OCI-LY3 (cell line): ENCODE data around the gene C12orf54.
"Not testable (repeated sequence)": the region's sequence is repeated elsewhere in the genome, so short reads cannot be mapped to it uniquely, and the experiment has no call there.

Experiments
- H2AFZ ChIP-seq: fragments of 200-600, 300-600 bp; shearing (Covaris generic); 2 replicates; pipeline ENCODE4 v1.6.0; 2014; ENCODE audit warnings: antibody characterized with exemption, low read depth, low read length
- H3K27ac ChIP-seq: fragments of 200-600, 300-600 bp; sonication (generic); 2 replicates; pipeline ENCODE4 v1.5.1; 2014; ENCODE audit warnings: mild to moderate bottlenecking, low read length, moderate library complexity, mixed read lengths
- H3K27me3 ChIP-seq: fragments of 200-600, 300-600 bp; sonication (generic); 2 replicates; pipeline ENCODE4 v1.6.1; 2014; ENCODE audit warnings: low read depth, low read length, mixed read lengths
- H3K36me3 ChIP-seq: fragments of 200-600, 300-600 bp; sonication (generic); replicated peaks from 2 replicates; pipeline ENCODE3; 2014; ENCODE audit warnings: low read depth, low read length, mixed read lengths
- H3K4me1 ChIP-seq: fragments of 300-600, 200-600 bp; sonication (generic); 2 replicates; pipeline ENCODE4 v1.6.1; 2014; ENCODE audit warnings: low read length, mixed read lengths
- H3K4me2 ChIP-seq: fragments of 200-600, 300-600 bp; sonication (generic); 2 replicates; pipeline ENCODE4 v1.6.1; 2014; ENCODE audit warnings: low read length, mixed read lengths
- H3K4me3 ChIP-seq: fragments of 300-600, 200-600 bp; sonication (generic); 2 replicates; pipeline ENCODE4 v1.5.1; 2014; ENCODE audit warnings: antibody characterized with exemption, mild to moderate bottlenecking, low read length, moderate library complexity
- H3K79me2 ChIP-seq: fragments of 300-600, 200-600 bp; shearing (Covaris generic); 2 replicates; pipeline ENCODE4 v1.6.1; 2014; ENCODE audit warnings: mild to moderate bottlenecking, low read length, mixed read lengths
- H3K9ac ChIP-seq: fragments of 300-600, 200-600 bp; shearing (Covaris generic); 2 replicates; pipeline ENCODE4 v1.6.0; 2014; ENCODE audit warnings: mild to moderate bottlenecking, low read length, moderate library complexity
- H3K9me3 ChIP-seq: fragments of 200-600, 300-600 bp; shearing (Covaris generic); 2 replicates; pipeline ENCODE4 v1.6.1; 2014; ENCODE audit warnings: low read length, mixed read lengths; ENCODE audit not compliant: insufficient read depth
- H4K20me1 ChIP-seq: fragments of 200-600, 300-600 bp; sonication (generic); 2 replicates; pipeline ENCODE4 v1.6.1; 2016; ENCODE audit warnings: low read length, mixed read lengths; ENCODE audit not compliant: insufficient read depth
- CTCF ChIP-seq: fragments of 200-600, 300-600 bp; sonication (generic); IDR thresholded peaks from 2 replicates; pipeline ENCODE4 v1.5.1; 2014; ENCODE audit warnings: antibody characterized with exemption, low read length, low read depth
- EZH2phosphoT487 ChIP-seq: fragments of 200-600 bp; shearing (Covaris generic); IDR thresholded peaks from 2 replicates; pipeline ENCODE4 v1.6.1; 2018; ENCODE audit warnings: antibody characterized with exemption, mixed run types, low read depth

C12orf54 gene

GRCh38 chr12:48473061-48473460 lies 9.2 kb upstream of the C12orf54 start:
- Histone ChIP-seq H3K9me3 (no peaks in the 10 kb centered on the region), H3K4me1 (no peaks in the 10 kb centered on the region), H3K4me3 (no peak overlapping the region), H3K36me3 (no peaks in the 10 kb centered on the region), H3K27ac (no peak overlapping the region), H3K27me3 (no peaks in the 10 kb centered on the region), H4K20me1 (no peaks in the 10 kb centered on the region), H3K9ac (no peak overlapping the region), H3K79me2 (no peaks in the 10 kb centered on the region), H2AFZ (no peak overlapping the region), H3K4me2 (no peak overlapping the region)
- TF ChIP-seq CTCF (no peak), EZH2phosphoT487 (no peak)

DNA sequence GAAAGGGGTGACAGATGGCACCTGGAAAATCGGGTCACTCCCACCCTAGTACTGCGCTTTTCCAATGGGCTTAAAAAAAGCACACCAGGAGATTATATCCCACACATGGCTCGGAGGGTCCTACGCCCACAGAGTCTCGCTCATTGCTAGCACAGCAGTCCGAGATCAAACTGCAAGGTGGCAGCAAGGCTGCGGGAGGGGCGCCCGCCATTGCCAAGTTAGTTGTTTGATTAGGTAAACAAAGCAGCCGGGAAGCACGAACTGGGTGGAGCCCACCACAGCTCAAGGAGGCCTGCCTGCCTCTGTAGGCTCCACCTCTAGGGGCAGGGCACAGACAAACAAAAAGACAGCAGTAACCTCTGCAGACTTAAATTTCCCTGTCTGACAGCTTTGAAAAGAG lies 7.8 kb upstream of the C12orf54 start:
- not testable (repeated sequence) for H3K36me3 ChIP-seq, H3K79me2 ChIP-seq, H3K4me3 ChIP-seq, H2AFZ ChIP-seq, H3K9me3 ChIP-seq, H3K4me2 ChIP-seq, H3K27me3 ChIP-seq, H3K27ac ChIP-seq, H3K9ac ChIP-seq, H4K20me1 ChIP-seq, H3K4me1 ChIP-seq

- no peaks in the 10 kb centered on the region for H3K79me2 ChIP-seq
- H2AFZ ChIP-seq = no peak overlapping the region
- TF ChIP-seq EZH2phosphoT487 = no peak
- no peak for TF ChIP-seq CTCF
- H3K4me3 ChIP-seq = no peak overlapping the region
- no peaks in the 10 kb centered on the region for H3K27me3 ChIP-seq
- H3K4me1 ChIP-seq = no peaks in the 10 kb centered on the region; the same call in 1 of the 2 replicates
- H3K4me2 ChIP-seq = no peak overlapping the region
- no peaks in the 10 kb centered on the region for H3K36me3 ChIP-seq
- H3K27ac ChIP-seq = no peak overlapping the region
- no peaks in the 10 kb centered on the region for H3K9me3 ChIP-seq
- H4K20me1 ChIP-seq = no peaks in the 10 kb centered on the region
- H3K9ac ChIP-seq = no peak overlapping the region
Measured at GRCh38 chr12:48482930-48483329, 632 bp downstream of the C12orf54 start.

DNA sequence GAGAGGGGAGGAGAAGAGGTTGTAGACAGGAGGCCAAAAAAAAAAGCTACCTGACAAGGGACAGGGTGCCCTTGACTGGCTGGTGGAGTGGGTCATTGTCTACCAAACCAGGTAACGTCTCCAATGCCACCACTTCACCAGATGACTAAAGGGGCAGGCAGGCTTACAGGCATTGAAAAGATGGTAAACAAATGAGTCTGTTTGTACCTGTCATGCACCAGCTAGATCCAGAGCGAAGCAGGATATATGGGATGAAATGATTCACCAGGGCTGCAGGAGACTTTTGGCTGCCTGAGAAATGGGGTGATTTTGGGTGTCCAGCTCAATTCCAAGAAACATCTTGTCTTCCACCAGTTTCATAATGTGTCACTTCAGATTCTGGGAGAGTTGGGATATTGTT lies 4.0 kb downstream of the C12orf54 start:
- Histone ChIP-seq H3K4me3 (no peak overlapping the region), H3K4me1 (peaks cover 20% of the 10 kb centered on the region), H3K36me3 (no peaks in the 10 kb centered on the region), H3K4me2 (no peak overlapping the region), H3K27ac (no peak overlapping the region), H2AFZ (no peak overlapping the region), H3K9ac (no peak overlapping the region), H3K9me3 (no peaks in the 10 kb centered on the region), H4K20me1 (no peaks in the 10 kb centered on the region), H3K27me3 (no peaks in the 10 kb centered on the region), H3K79me2 (no peaks in the 10 kb centered on the region)
- TF ChIP-seq EZH2phosphoT487 (no peak), CTCF (no peak)

DNA sequence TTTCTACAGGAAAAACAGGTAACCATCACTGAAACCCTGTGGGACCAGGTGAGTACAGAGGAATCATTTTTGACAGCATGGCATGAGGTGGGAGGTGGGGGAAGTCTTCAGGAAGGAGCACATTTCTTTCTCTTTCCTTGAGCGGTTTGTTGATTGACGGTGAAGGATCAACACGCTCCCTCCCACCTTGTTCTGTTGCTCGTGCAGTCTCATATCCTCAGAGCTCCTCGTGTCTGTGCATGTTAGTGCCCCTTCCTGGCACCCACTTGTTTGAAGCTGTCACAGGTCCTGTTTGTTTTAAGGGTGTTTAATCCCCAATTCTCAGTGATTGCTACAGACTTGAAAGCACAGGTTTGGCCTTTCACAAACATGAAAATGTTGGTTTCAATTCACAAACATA lies 4.4 kb downstream of the C12orf54 start:
- no peaks in the 10 kb centered on the region for H3K79me2 ChIP-seq
- peaks cover 20% of the 10 kb centered on the region for H3K4me1 ChIP-seq
- no peak overlapping the region for H3K4me2 ChIP-seq
- TF ChIP-seq EZH2phosphoT487 (no peak), CTCF (no peak)
- no peaks in the 10 kb centered on the region for H3K36me3 ChIP-seq
- no peaks in the 10 kb centered on the region for H3K9me3 ChIP-seq
- no peak overlapping the region for H3K27ac ChIP-seq
- H2AFZ ChIP-seq = no peak overlapping the region
- H3K4me3 ChIP-seq = no peak overlapping the region
- no peak overlapping the region for H3K9ac ChIP-seq
- H3K27me3 ChIP-seq = no peaks in the 10 kb centered on the region
- no peaks in the 10 kb centered on the region for H4K20me1 ChIP-seq
